Testis (tissue), 3 donors: ENCODE results near the gene TNFSF4. TPM values are rescaled to one million over a fixed set of nuclear protein-coding genes. Genes with fewer than 3 reads are reported as not detected.
"Not testable (repeated sequence)": the region's sequence is repeated elsewhere in the genome, so short reads cannot be mapped to it uniquely, and the experiment has no call there.

Experiments
- DNase-seq: peaks from one replicate; pipeline ENCODE4 v3.0.0-alpha.2; 2019
- H3K27ac ChIP-seq, 2 donors: fragments of 200-600 bp; sonication (generic); one replicate each; pipeline ENCODE4 v1.5.1; 2019
- H3K27me3 ChIP-seq: fragments of 200-600 bp; sonication (generic); one replicate; pipeline ENCODE4 v1.5.1; 2019
- H3K36me3 ChIP-seq: fragments of 200-600 bp; sonication (generic); one replicate; pipeline ENCODE4 v1.5.1; 2017; ENCODE audit warnings: low read depth; ENCODE audit errors: missing control alignments
- H3K4me1 ChIP-seq: fragments of 200-600 bp; sonication (generic); one replicate; pipeline ENCODE4 v1.5.1; 2019
- H3K4me3 ChIP-seq, 2 donors: fragments of 200-600 bp; sonication (generic); one replicate each; pipeline ENCODE4 v1.5.1; 2017 to 2019
- H3K9me3 ChIP-seq: fragments of 200-600 bp; sonication (generic); one replicate; pipeline ENCODE4 v1.5.1; 2017
- POLR2A ChIP-seq: fragments of 450-650 bp; IDR thresholded peaks from one replicate; pipeline ENCODE4 v1.6.1; 2017; ENCODE audit warnings: antibody characterized with exemption, mild to moderate bottlenecking, moderate library complexity
- WGBS, 2 donors: methylation state at CpG; one replicate each; pipeline ENCODE4 v1.1.5; 2018; 5-methylcytosine and 5-hydroxymethylcytosine counted together
- intact Hi-C: fragments of 100-400 bp; cut with DNase I; formaldehyde crosslinking; loops from one replicate; pipeline ENCODE4 v1.15.1; 2023; ENCODE audit warnings: low total_unique reads
- polyA plus RNA-seq: library from polyadenylated mRNA; stranded (reverse); fragments of 350-450 nt; fragmentation: Illumina TruSeq; extraction: RNeasy Lipid Tissue Mini Kit (QIAGEN cat#74804); gene quantifications from one replicate; pipeline ENCODE4 v1.2.3, GENCODE V29; 2014; ENCODE audit warnings: low read depth, low replicate concordance; ENCODE audit not compliant: insufficient read depth
- total RNA-seq, 2 donors: library from RNA; depleted of rRNA; stranded (reverse); fragments of >200 nt; gene quantifications; one replicate each; pipeline ENCODE4 v1.2.3, GENCODE V29; 2016
- TF ChIP-seq, protein P1 (sequence below), 3 experiments: fragments of 450-650 bp in 2 of 3; fragments of 200-600 bp in 1 of 3; sonication (generic) in 1 of 3; IDR thresholded peaks; one replicate each; pipeline ENCODE4 v1.5.1; 2016 to 2019; ENCODE audit warnings: antibody characterized with exemption in 3 of 3, mild to moderate bottlenecking in 2 of 3, moderate library complexity in 1 of 3

The TNFSF4 gene
- total and polyA plus RNA-seq, 3 donors from 2014 or later, result 11.2 to 17.6 (median 11.5) TPM

DNA sequence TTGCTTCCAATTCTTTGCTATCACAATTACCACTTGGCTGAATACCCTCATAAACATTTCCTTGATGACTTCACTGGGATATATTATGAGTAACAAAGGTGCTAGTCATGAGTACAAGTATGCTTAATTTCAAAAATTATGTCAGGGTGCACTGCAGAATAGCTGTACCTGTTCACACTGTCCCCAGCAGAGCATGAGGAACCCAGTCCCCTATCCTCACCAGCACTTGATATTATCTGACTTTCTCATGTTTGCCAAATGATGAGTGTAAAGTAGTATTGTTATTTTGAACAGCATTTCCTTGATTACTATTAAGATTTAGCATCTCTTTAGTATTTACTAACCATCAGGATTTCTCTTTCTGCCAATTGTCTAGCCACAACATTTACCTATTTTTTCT, 33.5 kb upstream of the TNFSF4 start:
- no peak for TF ChIP-seq POLR2A
- TF ChIP-seq, protein P1, sequence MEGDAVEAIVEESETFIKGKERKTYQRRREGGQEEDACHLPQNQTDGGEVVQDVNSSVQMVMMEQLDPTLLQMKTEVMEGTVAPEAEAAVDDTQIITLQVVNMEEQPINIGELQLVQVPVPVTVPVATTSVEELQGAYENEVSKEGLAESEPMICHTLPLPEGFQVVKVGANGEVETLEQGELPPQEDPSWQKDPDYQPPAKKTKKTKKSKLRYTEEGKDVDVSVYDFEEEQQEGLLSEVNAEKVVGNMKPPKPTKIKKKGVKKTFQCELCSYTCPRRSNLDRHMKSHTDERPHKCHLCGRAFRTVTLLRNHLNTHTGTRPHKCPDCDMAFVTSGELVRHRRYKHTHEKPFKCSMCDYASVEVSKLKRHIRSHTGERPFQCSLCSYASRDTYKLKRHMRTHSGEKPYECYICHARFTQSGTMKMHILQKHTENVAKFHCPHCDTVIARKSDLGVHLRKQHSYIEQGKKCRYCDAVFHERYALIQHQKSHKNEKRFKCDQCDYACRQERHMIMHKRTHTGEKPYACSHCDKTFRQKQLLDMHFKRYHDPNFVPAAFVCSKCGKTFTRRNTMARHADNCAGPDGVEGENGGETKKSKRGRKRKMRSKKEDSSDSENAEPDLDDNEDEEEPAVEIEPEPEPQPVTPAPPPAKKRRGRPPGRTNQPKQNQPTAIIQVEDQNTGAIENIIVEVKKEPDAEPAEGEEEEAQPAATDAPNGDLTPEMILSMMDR (IDR thresholded peaks at IDR 0.05), result no peak
- intact Hi-C loops, result no loop called here
- H3K27ac ChIP-seq, result no peak overlapping the region
- H3K36me3 ChIP-seq, result no peaks in the 10 kb centered on the region
- no peaks in the 10 kb centered on the region for H3K4me1 ChIP-seq
- no peaks in the 10 kb centered on the region for H3K27me3 ChIP-seq
- DNase-seq, result no peak
- H3K9me3 ChIP-seq, result no peaks in the 10 kb centered on the region
- no peak overlapping the region for H3K4me3 ChIP-seq

DNA sequence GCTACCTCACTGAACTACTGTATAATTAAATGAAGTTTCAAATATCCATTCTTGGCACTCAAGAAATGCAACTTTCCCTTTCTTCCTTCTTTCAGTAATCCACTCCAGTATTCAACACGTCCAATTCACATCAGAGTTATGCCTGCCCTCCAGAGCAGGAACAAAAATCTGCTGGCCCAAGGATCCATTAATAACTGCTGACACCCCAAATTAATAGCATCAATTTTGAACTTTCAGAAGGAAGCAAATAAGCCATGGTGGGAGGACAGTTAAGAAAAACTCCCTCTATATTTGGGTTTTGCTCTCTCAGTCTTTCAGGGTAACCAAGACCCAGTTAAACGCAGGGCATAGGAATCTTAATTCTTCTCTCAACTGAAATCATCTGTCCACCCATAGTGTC, 31.9 kb upstream of the TNFSF4 start:
- TF ChIP-seq POLR2A, result no peak
- TF ChIP-seq, protein P1 (IDR thresholded peaks at IDR 0.05), result no peak
- H3K9me3 ChIP-seq, result no peaks in the 10 kb centered on the region
- no peak for DNase-seq
- no peak overlapping the region for H3K27ac ChIP-seq
- H3K4me3 ChIP-seq, result no peak overlapping the region
- no peaks in the 10 kb centered on the region for H3K4me1 ChIP-seq
- 77 to 88% methylated on average over 2 of the region's 2 CpGs for whole genome bisulfite sequencing, 2 donors
- intact Hi-C loops, result no loop called here
- H3K36me3 ChIP-seq, result no peaks in the 10 kb centered on the region
- H3K27me3 ChIP-seq, result no peaks in the 10 kb centered on the region

DNA sequence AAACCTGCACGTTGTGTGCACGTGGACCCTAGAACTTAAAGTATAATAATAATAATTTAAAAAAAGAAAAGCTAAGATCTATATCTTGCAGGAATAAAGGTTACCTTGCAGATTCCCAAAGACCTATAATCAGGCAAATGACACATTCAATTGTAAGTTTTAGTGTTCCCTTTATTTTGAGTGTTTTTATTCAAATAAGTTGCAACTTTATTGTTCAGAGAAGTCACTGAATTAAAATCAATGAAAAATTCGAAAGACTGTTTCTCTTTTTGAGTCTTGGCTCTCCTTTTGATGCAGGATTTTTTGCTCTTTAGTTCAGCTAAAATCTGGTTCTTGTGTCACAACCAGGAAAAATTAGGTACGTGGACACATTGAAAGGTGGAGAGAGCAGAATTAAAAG, 27.8 kb upstream of the TNFSF4 start:
- no peaks in the 10 kb centered on the region for H3K27me3 ChIP-seq
- no peaks in the 10 kb centered on the region for H3K36me3 ChIP-seq
- 93 to 95% methylated on average over 4 of the region's 4 CpGs for WGBS, 2 donors
- intact Hi-C loops, result no loop called here
- no peak overlapping the region for H3K27ac ChIP-seq
- H3K9me3 ChIP-seq, result no peaks in the 10 kb centered on the region
- TF ChIP-seq, protein P1 (IDR thresholded peaks at IDR 0.05), result no peak
- H3K4me3 ChIP-seq, result no peak overlapping the region
- DNase-seq, result no peak
- no peaks in the 10 kb centered on the region for H3K4me1 ChIP-seq

DNA sequence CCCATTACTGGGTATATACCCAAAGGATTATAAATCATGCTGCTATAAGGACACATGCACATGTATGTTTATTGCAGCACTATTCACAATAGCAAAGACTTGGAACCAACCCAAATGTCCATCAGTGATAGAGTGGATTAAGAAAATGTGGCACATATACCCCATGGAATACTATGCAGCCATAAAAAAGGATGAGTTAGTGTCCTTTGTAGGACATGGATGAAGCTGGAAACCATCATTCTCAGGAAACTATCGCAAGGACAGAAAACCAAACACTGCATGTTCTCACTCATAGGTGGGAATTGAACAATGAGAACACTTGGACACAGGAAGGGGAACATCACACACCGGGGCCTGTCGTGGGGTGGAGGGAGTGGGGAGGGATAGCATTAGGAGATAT, 27.3 kb upstream of the TNFSF4 start:
- H3K4me1 ChIP-seq, H3K27ac ChIP-seq, H3K36me3 ChIP-seq, DNase-seq, H3K4me3 ChIP-seq, intact Hi-C loops, H3K27me3 ChIP-seq, H3K9me3 ChIP-seq: not testable (repeated sequence)
- 96 to 98% methylated on average over 3 of the region's 3 CpGs for WGBS, 2 donors

DNA sequence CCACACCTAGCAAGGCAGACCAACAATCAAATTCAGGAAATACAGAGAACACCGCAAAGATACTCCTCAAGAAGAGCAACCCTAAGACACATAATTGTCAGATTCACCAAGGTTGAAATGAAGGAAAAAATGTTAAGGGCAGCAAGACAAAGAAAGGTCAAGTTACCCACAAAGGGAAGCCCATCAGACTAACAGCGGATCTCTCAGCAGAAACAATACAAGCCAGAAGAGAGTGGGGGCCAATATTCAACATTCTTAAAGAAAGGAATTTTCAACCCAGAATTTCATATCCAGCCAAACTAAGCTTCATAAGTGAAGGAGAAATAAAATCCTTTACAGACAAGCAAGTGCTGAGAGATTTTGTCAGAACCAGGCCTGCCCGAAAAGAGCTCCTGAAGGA, 21.9 kb upstream of the TNFSF4 start:
- H3K27ac ChIP-seq, DNase-seq, H3K9me3 ChIP-seq, H3K4me3 ChIP-seq, H3K36me3 ChIP-seq, intact Hi-C loops, H3K27me3 ChIP-seq, H3K4me1 ChIP-seq: not testable (repeated sequence)
- 91 to 95% methylated on average over 3 of the region's 3 CpGs for WGBS, 2 donors

DNA sequence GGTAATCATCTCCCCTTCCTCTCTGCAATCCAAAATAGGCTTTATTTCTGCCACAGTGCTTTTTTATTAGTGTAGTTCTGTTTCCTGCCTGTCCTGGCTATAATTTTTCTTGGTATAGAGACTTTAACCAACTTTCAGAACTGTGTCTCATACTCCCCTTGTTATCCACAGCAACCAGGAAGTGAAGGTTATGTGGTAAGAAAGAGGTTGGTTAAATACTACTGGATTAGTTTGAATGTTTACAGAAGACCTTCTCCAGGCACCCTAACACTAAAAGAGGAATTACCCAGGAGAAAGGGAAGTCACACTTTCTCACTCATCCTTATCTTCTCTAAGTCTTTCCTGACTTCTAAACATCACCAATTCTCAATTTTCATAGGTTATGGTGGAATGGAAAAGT, 17.8 kb upstream of the TNFSF4 start:
- Histone ChIP-seq H3K27me3 (no peaks in the 10 kb centered on the region), H3K9me3 (no peaks in the 10 kb centered on the region), H3K36me3 (no peaks in the 10 kb centered on the region), H3K4me1 (no peaks in the 10 kb centered on the region), H3K4me3 (no peak overlapping the region), H3K27ac (no peak overlapping the region)
- TF ChIP-seq, protein P1 (IDR thresholded peaks at IDR 0.05), result no peak
- no peak for TF ChIP-seq POLR2A
- intact Hi-C loops, result no loop called here
- DNase-seq, result no peak
